SH-SY5Y (cell line): Measurements from ENCODE around the gene RPS6KC1.
A peak's percentile ranks its signal among the peaks of the same experiment; 100 is the strongest.

Experiments used
- GATA2 ChIP-seq: IDR thresholded peaks from 2 replicates; pipeline ENCODE4 v1.6.1; 2011; ENCODE audit warnings: mild to moderate bottlenecking, low read depth, low read length
- GATA3 ChIP-seq: IDR thresholded peaks from 2 replicates; pipeline ENCODE4 v1.6.1; 2011; ENCODE audit warnings: low read depth, mild to moderate bottlenecking, low read length, moderate library complexity

The RPS6KC1 gene

GRCh38 chr1:213227458-213227857 is 176.4 kb downstream of the RPS6KC1 start:
- TF ChIP-seq GATA3: no peak
- TF ChIP-seq GATA2: no peak

- TF ChIP-seq GATA3 (peak; percentile 87), GATA2 (peak; percentile 96)
Observed at GRCh38 chr1:213231795-213232231, 180.8 kb downstream of the RPS6KC1 start.

GRCh38 chr1:213242883-213243282 is 191.8 kb downstream of the RPS6KC1 start:
- TF ChIP-seq GATA2 (no peak), GATA3 (no peak)

- no peak for TF ChIP-seq GATA3
- TF ChIP-seq GATA2: no peak
Observed at GRCh38 chr1:213244664-213245091, 193.6 kb downstream of the RPS6KC1 start.

- TF ChIP-seq GATA2: no peak
- TF ChIP-seq GATA3: no peak
Observed at GRCh38 chr1:213245260-213245910, 194.3 kb downstream of the RPS6KC1 start.

- TF ChIP-seq GATA2 (no peak), GATA3 (no peak)
Observed at GRCh38 chr1:213247038-213247437, 196.0 kb downstream of the RPS6KC1 start.

- TF ChIP-seq GATA2 (no peak), GATA3 (no peak)
Observed at GRCh38 chr1:213249395-213249794, 198.4 kb downstream of the RPS6KC1 start.

GRCh38 chr1:213250041-213250440 is 199.0 kb downstream of the RPS6KC1 start:
- TF ChIP-seq GATA2 (no peak), GATA3 (no peak)

- TF ChIP-seq GATA2 (no peak), GATA3 (no peak)
Observed at GRCh38 chr1:213250446-213250845, 199.4 kb downstream of the RPS6KC1 start.

GRCh38 chr1:213251972-213252371 is 200.9 kb downstream of the RPS6KC1 start:
- TF ChIP-seq GATA2: no peak
- TF ChIP-seq GATA3: no peak

GRCh38 chr1:213256438-213257087 is 205.5 kb downstream of the RPS6KC1 start:
- no peak for TF ChIP-seq GATA2
- no peak for TF ChIP-seq GATA3

GRCh38 chr1:213260311-213261075 is 209.5 kb downstream of the RPS6KC1 start:
- no peak for TF ChIP-seq GATA2
- TF ChIP-seq GATA3: no peak

- TF ChIP-seq GATA2 (no peak), GATA3 (no peak)
Observed at GRCh38 chr1:213264531-213264930, 213.5 kb downstream of the RPS6KC1 start.

- TF ChIP-seq GATA2: no peak
- no peak for TF ChIP-seq GATA3
Observed at GRCh38 chr1:213266983-213267772, 216.1 kb downstream of the RPS6KC1 start.
